Left lung (tissue), 10 donors: ENCODE measurements around the gene ZRSR2. TPM values are rescaled to one million over a fixed set of nuclear protein-coding genes. Genes with fewer than 3 reads are reported as not detected.

ENCODE experiments used
- ATAC-seq: fragments of 200-7000 bp; cut with Tn5 transposase; one replicate; pipeline ENCODE4 v1.9.1; 2020; ENCODE audit warnings: moderate library complexity
- DNase-seq, 4 donors: peaks; one replicate each; pipeline ENCODE4 v3.0.0-alpha.2; 2013 to 2020
- H3K27ac ChIP-seq, 2 donors: fragments of 200-600 bp; sonication (generic) in 1 of 2; one replicate each; pipeline versions ENCODE4 v1.5.0 to v1.8.0; 2020 to 2021
- H3K27me3 ChIP-seq, 2 donors: fragments of 200-600 bp; sonication (generic) in 1 of 2; one replicate each; pipeline versions ENCODE4 v1.5.0 to v1.8.0; 2020 to 2021
- H3K36me3 ChIP-seq, 2 donors: fragments of 200-600 bp; sonication (generic) in 1 of 2; one replicate each; pipeline versions ENCODE4 v1.5.0 to v1.8.0; 2020 to 2021
- H3K4me1 ChIP-seq, 2 donors: fragments of 200-600 bp; one replicate each; pipeline ENCODE4 v1.8.0; 2021
- H3K4me3 ChIP-seq, 2 donors: fragments of 200-600 bp; sonication (generic) in 1 of 2; one replicate each; pipeline versions ENCODE4 v1.5.0 to v1.8.0; 2020 to 2021; ENCODE audit warnings: mild to moderate bottlenecking in 1 of 2
- H3K9me3 ChIP-seq, 2 donors: fragments of 200-600 bp; sonication (generic) in 1 of 2; one replicate each; pipeline versions ENCODE4 v1.5.0 to v1.8.0; 2020 to 2021
- CTCF ChIP-seq, 2 donors: fragments of 200-600 bp; sonication (generic) in 1 of 2; IDR thresholded peaks; one replicate each; pipeline versions ENCODE4 v1.5.0 to v1.8.0; 2021; ENCODE audit warnings: antibody characterized with exemption in 2 of 2
- intact Hi-C, 2 donors: fragments of 100-400 bp; cut with DNase I; formaldehyde crosslinking; loops; one replicate each; pipeline versions ENCODE4 v1.11.2 to v1.14.2; 2022
- polyA plus RNA-seq, 6 donors: library from polyadenylated mRNA; unstranded; fragments of 120-200 nt; gene quantifications; one replicate each; pipeline ENCODE4 v1.2.1, GENCODE V29; 2013; ENCODE audit not compliant: insufficient read length in 6 of 6
- total RNA-seq, 2 donors: library from RNA; stranded (reverse); fragmentation: NEBNext Ultra II Directional; extraction: Animal tissue kit (Norgen Biotek cat#: 25700); gene quantifications; one replicate each; pipeline ENCODE4 v1.2.1, GENCODE V29; 2021
- donor health status: DM: no; HTN: yes; CAD: no.
- donor health status: DM: no; HTN: no; CAD: no.

ZRSR2 gene
- total and polyA plus RNA-seq, 8 donors = 10.9 to 25.8 (median 22.2) TPM

GRCh38 chrX:15866147-15866546 is 75.9 kb downstream of the ZRSR2 start:
- Histone ChIP-seq H3K27me3 (no peaks in the 10 kb centered on the region), H3K9me3 (no peaks in the 10 kb centered on the region), H3K4me1 (no peaks in the 10 kb centered on the region), H3K36me3 (no peaks in the 10 kb centered on the region), H3K4me3 (no peak overlapping the region), H3K27ac (no peak overlapping the region)
- TF ChIP-seq CTCF (IDR thresholded peaks at IDR 0.05) = no peak
- intact Hi-C loops = no loop called here
- DNase-seq (no peak), ATAC-seq (no peak)

DNA sequence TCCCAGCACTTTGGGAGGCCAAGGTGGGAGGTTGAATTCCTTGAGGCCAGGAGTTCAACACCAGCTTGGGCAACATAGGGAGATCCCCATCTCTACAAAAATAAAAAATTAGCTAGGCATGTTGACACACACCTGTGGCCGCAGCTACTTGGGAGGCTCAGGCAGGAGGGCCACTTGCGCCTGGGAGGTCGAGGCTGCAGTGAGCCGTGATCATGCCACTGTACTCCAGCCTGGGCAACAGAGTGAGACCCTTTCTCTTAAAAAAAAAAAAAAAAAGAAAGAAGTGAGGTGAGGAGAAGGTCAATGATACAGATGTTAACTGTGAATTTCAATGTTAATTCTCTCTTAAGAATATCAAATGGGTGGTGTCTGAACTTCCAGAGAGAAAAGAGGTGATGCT is 79.4 kb downstream of the ZRSR2 start:
- intact Hi-C loops = no loop called here
- ATAC-seq (no peak), DNase-seq (no peak)
- Histone ChIP-seq H3K9me3 (no peaks in the 10 kb centered on the region), H3K27ac (no peak overlapping the region), H3K36me3 (no peaks in the 10 kb centered on the region), H3K4me1 (no peaks in the 10 kb centered on the region), H3K27me3 (peaks cover 0 to 10% of the 10 kb centered on the region in 2 donors), H3K4me3 (no peak overlapping the region)
- TF ChIP-seq CTCF (IDR thresholded peaks at IDR 0.05) = no peak

- intact Hi-C loops = no loop called here
- no peaks in the 10 kb centered on the region for H3K9me3 ChIP-seq
These were observed 80.0 kb downstream of the ZRSR2 start for GRCh38 chrX:15870310-15870709.

More at GRCh38 chrX:15870310-15870709, 80.0 kb downstream of the ZRSR2 start:
- no peak overlapping the region for H3K27ac ChIP-seq
- H3K4me3 ChIP-seq = no peak overlapping the region
- peaks cover 0 to 10% of the 10 kb centered on the region in 2 donors for H3K27me3 ChIP-seq
- H3K36me3 ChIP-seq = no peaks in the 10 kb centered on the region
- H3K4me1 ChIP-seq = no peaks in the 10 kb centered on the region
- TF ChIP-seq CTCF (IDR thresholded peaks at IDR 0.05) = no peak
- DNase-seq (no peak), ATAC-seq (no peak)

Other genes with a start within 250 kb of the ZRSR2 start
- 1 to 10 TPM; 2.0 to 3.6 TPM for gene ACE2, start 189.5 kb upstream of the ZRSR2 start, total RNA-seq
- 1 to 10 TPM in 1 of 6 donors, under 1 TPM in 5; 0.49 to 1.5 (median 0.69) TPM for gene ACE2, start 189.5 kb upstream of the ZRSR2 start, polyA plus RNA-seq
- 1 to 10 TPM in 1 of 2 donors, under 1 TPM in 1; 0.39 to 1.3 TPM for gene CLTRN, start 125.7 kb upstream of the ZRSR2 start, total RNA-seq
- gene CLTRN, start 125.7 kb upstream of the ZRSR2 start, polyA plus RNA-seq = 1 to 10 TPM; 2.1 to 3.6 (median 2.6) TPM
- gene CA5B, start 52.2 kb upstream of the ZRSR2 start, total RNA-seq = 10 to 100 TPM; 10.7 to 13.7 TPM
- gene CA5B, start 52.2 kb upstream of the ZRSR2 start, polyA plus RNA-seq = 10 to 100 TPM; 12.1 to 18.5 (median 17.0) TPM
- gene AP1S2, start 64.3 kb downstream of the ZRSR2 start, total RNA-seq = 10 to 100 TPM; 35.9 to 63.4 TPM
- gene AP1S2, start 64.3 kb downstream of the ZRSR2 start, polyA plus RNA-seq = 10 to 100 TPM; 65.5 to 98.9 (median 73.7) TPM